Adrenal gland (tissue), 12 donors: ENCODE results near the gene ITPKB. TPM values are rescaled to one million over a fixed set of nuclear protein-coding genes. Genes with fewer than 3 reads are reported as not detected.

Source experiments
- DNase-seq, 7 donors: peaks; one replicate each; pipeline ENCODE4 v3.0.0-alpha.2; 2019 to 2020
- H3K27ac ChIP-seq, 5 donors: fragments of 200-600 bp; sonication (generic) in 4 of 5; 1 replicate in 3 of 5; 2 replicates in 2 of 5; pipeline versions ENCODE4 v1.5.1 to v1.8.0; 2016 to 2020; ENCODE audit warnings: mild to moderate bottlenecking in 1 of 5
- H3K27me3 ChIP-seq: fragments of 200-600 bp; 2 replicates; pipeline ENCODE4 v1.8.0; 2021
- H3K36me3 ChIP-seq, 2 donors: fragments of 200-600 bp; replicated peaks in 1 of 2; 1 replicate in 1 of 2; 2 replicates in 1 of 2; pipeline versions ENCODE4 v1.5.1 to v1.8.0; 2018 to 2022
- H3K4me1 ChIP-seq, 2 donors: fragments of 200-600 bp; replicated peaks in 1 of 2; 1 replicate in 1 of 2; 2 replicates in 1 of 2; pipeline versions ENCODE4 v1.5.1 to v1.8.0; 2018 to 2021
- H3K4me3 ChIP-seq, 4 donors: fragments of 200-600 bp; sonication (generic) in 3 of 4; one replicate each; pipeline ENCODE4 v1.5.1; 2016 to 2018
- H3K9me3 ChIP-seq, 3 donors: fragments of 200-600 bp; sonication (generic) in 1 of 3; replicated peaks in 1 of 3; 1 replicate in 2 of 3; 2 replicates in 1 of 3; pipeline versions ENCODE4 v1.5.1 to v1.8.0; 2016 to 2021
- POLR2A ChIP-seq, 2 donors: fragments of 450-650 bp; IDR thresholded peaks; one replicate each; pipeline ENCODE4 v1.6.1; 2017; ENCODE audit warnings: antibody characterized with exemption in 2 of 2, mild to moderate bottlenecking in 2 of 2, moderate library complexity in 1 of 2
- WGBS, 4 donors: extraction: QIAGEN DNeasy Blood & Tissue Kit in 2 of 4; methylation state at CpG; one replicate each; pipeline versions ENCODE4 v1.1.5 to v1.1.7; 2013 to 2017; 5-methylcytosine and 5-hydroxymethylcytosine counted together
- intact Hi-C, 2 donors: fragments of 100-400 bp; cut with DNase I; formaldehyde crosslinking; loops; one replicate each; pipeline versions ENCODE4 v1.14.1 to v1.15.0; 2022 to 2023
- polyA plus RNA-seq, 3 donors: library from polyadenylated mRNA; stranded (reverse); fragments of 200-250 nt in 2 of 3; fragments of 350-450 nt in 1 of 3; fragmentation: Illumina TruSeq in 1 of 3; extraction: RNeasy Lipid Tissue Mini Kit (QIAGEN cat#74804) in 1 of 3; gene quantifications; one replicate each; pipeline ENCODE4 v1.2.3, GENCODE V29; 2013 to 2014
- total RNA-seq, 9 donors: library from RNA; depleted of rRNA in 4 of 9; stranded (reverse); fragments of >200 nt in 4 of 9; fragments of 120-200 nt in 1 of 9; fragmentation: NEBNext Ultra II Directional in 1 of 9; extraction: Animal tissue kit (Norgen Biotek cat#: 25700) in 1 of 9; gene quantifications; one replicate each; pipeline versions ENCODE4 v1.1.0 to v1.2.4, GENCODE V29; 2013 to 2023
- TF ChIP-seq, protein P1 (sequence below), 6 experiments: fragments of 450-650 bp in 4 of 6; fragments of 200-600 bp in 2 of 6; sonication (generic) in 1 of 6; IDR thresholded peaks; 1 replicate in 5 of 6; 2 replicates in 1 of 6; pipeline versions ENCODE4 v1.5.1 to v1.8.0; 2016 to 2021; ENCODE audit warnings: antibody characterized with exemption in 6 of 6, mild to moderate bottlenecking in 2 of 6, moderate library complexity in 1 of 6
- donor health status: healthy with polysubstance abuse.
- donor health status: Bipolar disorder and iron deficiency.
- donor health status: DM: yes; HTN: yes; CAD: no.
- donor health status: DM: no; HTN: no; CAD: no.
- donor health status: DM: no; HTN: no; CAD: no.
- donor health status: DM: yes; HTN: yes; CAD: no.

ITPKB gene
- total and polyA plus RNA-seq, 12 donors = 2.3 to 22.7 (median 13.0) TPM

DNA sequence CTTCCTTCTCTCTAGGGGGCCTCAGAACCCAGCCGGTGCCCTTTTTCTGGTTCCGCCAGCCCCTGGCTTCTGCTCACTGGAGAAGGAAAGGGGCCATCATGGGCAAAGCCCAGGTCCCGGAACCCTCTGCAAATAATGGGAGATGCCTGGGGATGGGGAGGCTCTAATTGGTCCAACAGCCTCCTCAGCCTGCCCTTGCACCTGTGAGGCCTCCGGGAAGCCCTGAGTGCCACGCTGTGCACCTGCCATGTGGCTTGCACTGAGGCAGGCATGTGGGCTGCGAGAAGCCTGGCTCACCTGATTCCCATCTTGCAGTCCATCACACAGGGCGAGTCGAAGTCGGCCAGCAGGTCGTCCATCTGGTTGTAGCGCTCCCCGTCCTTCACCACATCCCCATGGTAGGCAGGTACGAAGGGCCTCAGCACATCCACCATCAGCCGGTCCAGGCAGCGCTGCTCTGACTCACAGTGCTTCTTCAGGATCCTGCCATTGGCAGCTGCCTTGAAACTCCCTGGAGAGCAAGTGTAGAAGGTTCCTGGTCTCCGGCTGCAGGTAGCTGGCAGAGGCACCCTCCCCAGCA lies 92.1 kb downstream of the ITPKB start:
- no peaks in the 10 kb centered on the region for H3K27me3 ChIP-seq
- 90 to 94% (median 94%) methylated on average over 10 to 16 of the region's 16 CpGs for WGBS, 4 donors
- H3K36me3 ChIP-seq = peaks cover 0 to 18% of the 10 kb centered on the region in 2 donors
- no peak for DNase-seq
- no peaks in the 10 kb centered on the region for H3K4me1 ChIP-seq
- H3K9me3 ChIP-seq = no peaks in the 10 kb centered on the region
- H3K27ac ChIP-seq = no peak overlapping the region
- no peak overlapping the region for H3K4me3 ChIP-seq
- intact Hi-C loops = loop anchor here in 1 of 2 donors (10.0 kb wide), 1 partner anchor 48 kb away; no protein-coding TSS in a partner anchor
- TF ChIP-seq, protein P1, sequence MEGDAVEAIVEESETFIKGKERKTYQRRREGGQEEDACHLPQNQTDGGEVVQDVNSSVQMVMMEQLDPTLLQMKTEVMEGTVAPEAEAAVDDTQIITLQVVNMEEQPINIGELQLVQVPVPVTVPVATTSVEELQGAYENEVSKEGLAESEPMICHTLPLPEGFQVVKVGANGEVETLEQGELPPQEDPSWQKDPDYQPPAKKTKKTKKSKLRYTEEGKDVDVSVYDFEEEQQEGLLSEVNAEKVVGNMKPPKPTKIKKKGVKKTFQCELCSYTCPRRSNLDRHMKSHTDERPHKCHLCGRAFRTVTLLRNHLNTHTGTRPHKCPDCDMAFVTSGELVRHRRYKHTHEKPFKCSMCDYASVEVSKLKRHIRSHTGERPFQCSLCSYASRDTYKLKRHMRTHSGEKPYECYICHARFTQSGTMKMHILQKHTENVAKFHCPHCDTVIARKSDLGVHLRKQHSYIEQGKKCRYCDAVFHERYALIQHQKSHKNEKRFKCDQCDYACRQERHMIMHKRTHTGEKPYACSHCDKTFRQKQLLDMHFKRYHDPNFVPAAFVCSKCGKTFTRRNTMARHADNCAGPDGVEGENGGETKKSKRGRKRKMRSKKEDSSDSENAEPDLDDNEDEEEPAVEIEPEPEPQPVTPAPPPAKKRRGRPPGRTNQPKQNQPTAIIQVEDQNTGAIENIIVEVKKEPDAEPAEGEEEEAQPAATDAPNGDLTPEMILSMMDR (IDR thresholded peaks at IDR 0.05) = no peak

DNA sequence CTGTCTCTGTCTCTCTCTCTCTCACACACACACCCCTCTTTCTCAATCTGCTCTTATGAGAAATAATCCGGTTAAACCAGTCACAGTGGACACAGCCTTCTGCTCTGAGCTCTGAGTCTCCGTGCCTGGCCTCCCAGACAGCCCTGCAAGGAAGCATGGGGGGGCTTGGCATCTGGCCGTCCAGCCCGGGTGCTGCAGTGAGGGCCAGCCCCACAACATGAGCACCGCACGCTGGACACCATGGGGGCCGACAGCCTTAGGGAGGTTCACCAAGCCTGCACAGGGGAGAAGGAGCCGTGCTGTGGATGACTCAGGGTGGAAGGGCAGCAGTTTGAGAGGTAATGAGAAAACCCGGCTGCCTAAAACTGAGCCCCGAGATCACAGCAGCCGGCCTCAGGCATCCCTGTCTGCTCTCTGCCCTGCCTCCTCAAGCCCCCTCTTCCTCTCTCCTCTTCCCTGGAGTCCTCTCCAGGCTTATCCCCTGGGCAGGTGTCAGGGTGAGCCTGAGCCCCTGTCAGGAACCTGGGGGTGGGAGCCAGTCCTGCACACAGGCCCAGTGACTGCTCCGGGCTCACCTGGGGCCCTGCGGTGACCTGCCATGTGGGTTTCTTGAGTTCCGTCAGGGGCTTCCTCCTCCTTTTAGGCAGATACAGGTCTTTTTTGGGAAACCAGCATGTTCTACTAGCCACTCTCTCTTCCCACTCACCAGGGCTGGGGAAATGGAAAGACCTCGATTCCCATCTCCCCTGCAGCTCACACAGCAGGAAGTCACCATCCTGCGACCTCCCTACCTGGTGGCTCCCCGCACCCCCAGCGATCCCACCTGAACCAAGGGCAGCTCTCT lies 92.8 kb downstream of the ITPKB start:
- intact Hi-C loops = loop anchor here in 1 of 2 donors (10.0 kb wide), 1 partner anchor 49 kb away; no protein-coding TSS in a partner anchor
- peaks cover 0 to 18% of the 10 kb centered on the region in 2 donors for H3K36me3 ChIP-seq
- no peak overlapping the region for H3K4me3 ChIP-seq
- TF ChIP-seq, protein P1 (IDR thresholded peaks at IDR 0.05) = no peak
- 82 to 92% (median 89%) methylated on average over 15 to 18 of the region's 18 CpGs for WGBS, 4 donors
- no peaks in the 10 kb centered on the region for H3K27me3 ChIP-seq
- H3K9me3 ChIP-seq = no peaks in the 10 kb centered on the region
- no peak for DNase-seq
- no peak overlapping the region for H3K27ac ChIP-seq
- no peaks in the 10 kb centered on the region for H3K4me1 ChIP-seq

DNA sequence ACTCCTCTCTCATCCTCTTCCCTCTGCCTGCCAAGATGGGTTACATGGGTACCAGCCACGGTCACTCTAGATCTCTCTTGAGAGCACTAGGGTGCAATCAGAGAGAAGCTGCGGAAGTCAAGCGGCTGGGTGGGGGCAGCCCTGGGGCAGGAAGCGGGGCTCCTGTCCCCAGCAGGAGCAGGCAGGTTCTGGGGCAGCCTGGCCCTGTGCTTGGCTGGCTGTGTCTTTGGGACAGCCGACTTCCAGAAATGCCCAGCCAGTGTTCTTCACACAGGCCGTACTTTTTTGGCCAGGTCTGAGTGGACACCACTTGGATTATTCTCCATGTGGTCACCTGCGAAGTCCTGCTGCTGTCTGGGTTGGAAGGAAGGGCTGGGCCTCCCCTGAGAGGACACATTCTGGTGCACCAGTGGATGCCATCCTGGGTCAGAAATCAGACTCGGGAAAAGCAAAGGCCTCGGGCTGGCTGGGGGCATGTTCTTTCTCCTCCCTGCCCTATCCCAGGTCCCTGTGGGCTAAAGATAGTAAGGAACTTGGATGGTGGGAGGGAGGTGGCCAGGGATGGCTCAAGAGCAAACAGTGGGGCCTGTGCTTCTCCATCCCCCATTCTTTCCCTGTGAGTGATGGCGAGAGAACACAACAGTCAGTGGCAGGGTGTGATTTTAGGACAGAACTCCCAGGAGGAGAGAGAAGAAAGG lies 93.7 kb downstream of the ITPKB start:
- no peaks in the 10 kb centered on the region for H3K4me1 ChIP-seq
- H3K4me3 ChIP-seq = no peak overlapping the region
- no peak for DNase-seq
- TF ChIP-seq POLR2A (IDR thresholded peaks at IDR 0.05) = no peak
- TF ChIP-seq, protein P1 (IDR thresholded peaks at IDR 0.05) = no peak
- H3K27ac ChIP-seq = no peak overlapping the region
- H3K9me3 ChIP-seq = no peaks in the 10 kb centered on the region
- peaks cover 0 to 18% of the 10 kb centered on the region in 2 donors for H3K36me3 ChIP-seq
- no peaks in the 10 kb centered on the region for H3K27me3 ChIP-seq
- 79 to 93% (median 90%) methylated on average over 4 to 10 of the region's 10 CpGs for WGBS, 4 donors
- intact Hi-C loops = loop anchor here in 1 of 2 donors (10.0 kb wide), 1 partner anchor 49 kb away; no protein-coding TSS in a partner anchor
